ENCODE measurements around the gene ERF.

- TF ChIP-seq POLR2AphosphoS5 (IDR thresholded peaks at IDR 0.05; ENCODE audit: low read depth, low read length) (peak; percentile 72), CTCF (IDR thresholded peaks at IDR 0.05) (peak; percentile 73), ELF1 (IDR thresholded peaks at IDR 0.05) (no peak), MXI1 (IDR thresholded peaks at IDR 0.05; ENCODE audit: low read depth, low read length) (no peak), GATA2 (CRISPR knock-in tag; IDR thresholded peaks at IDR 0.05) (no peak)
Measured at GRCh38 chr19:42246143-42246921, 8.6 kb downstream of the ERF start.

Data from SK-N-SH (cell line).